H1 (cell line): ENCODE data around the gene RBM47. TPM values are rescaled to one million over a fixed set of nuclear protein-coding genes. Genes with fewer than 3 reads are reported as not detected.

ENCODE experiments used
- CTCF ChIA-PET: fragments of 300-600 bp; sonication (Branson Sonifier 250); formaldehyde crosslinking; loops from one replicate; lab custom pipeline; 2021; ENCODE audit not compliant: partially characterized antibody; lab: Charles Lee
- POLR2A ChIA-PET: fragments of 300-600 bp; sonication (Branson Sonifier 250); formaldehyde crosslinking; loops from one replicate; lab custom pipeline; 2021; ENCODE audit warnings: inconsistent platforms; ENCODE audit not compliant: partially characterized antibody; lab: Charles Lee
- DNase-seq, 2 experiments: peaks; one replicate each; pipeline versions ENCODE4 v3.0.0 to v3.0.0-alpha.2; 2010 to 2022; ENCODE audit warnings: low spot score in 2 of 2, low read depth in 1 of 2, mixed read lengths in 1 of 2
- FAIRE-seq: peaks from 2 replicates; lab custom pipeline; 2011; peaks lifted over from hg19 to GRCh38; lab: Jason Lieb, UNC
- H2AFZ ChIP-seq: 2 replicates; pipeline ENCODE4 v1.8.1; 2012; ENCODE audit warnings: low read length, inconsistent platforms
- H2AK5ac ChIP-seq: 2 replicates; pipeline ENCODE4 v1.6.1; 2013; ENCODE audit warnings: low read depth, low read length
- H2BK120ac ChIP-seq: replicated peaks from 2 replicates; pipeline ENCODE3; 2013; ENCODE audit warnings: low read depth, low read length, inconsistent platforms
- H2BK12ac ChIP-seq: 2 replicates; pipeline ENCODE4 v1.6.1; 2013; ENCODE audit warnings: low read depth, low read length
- H2BK15ac ChIP-seq: 2 replicates; pipeline ENCODE4 v1.6.1; 2013; ENCODE audit warnings: low read length
- H2BK20ac ChIP-seq: 2 replicates; pipeline ENCODE4 v1.6.1; 2013; ENCODE audit warnings: low read length
- H2BK5ac ChIP-seq: 2 replicates; pipeline ENCODE4 v1.6.1; 2013; ENCODE audit warnings: low read depth, low read length
- H3K14ac ChIP-seq: 2 replicates; pipeline ENCODE4 v1.6.1; 2013; ENCODE audit warnings: inconsistent platforms; ENCODE audit not compliant: insufficient read length
- H3K18ac ChIP-seq: 2 replicates; pipeline ENCODE4 v1.6.1; 2013; ENCODE audit warnings: low read length; ENCODE audit errors: extremely low read depth
- H3K23ac ChIP-seq: 2 replicates; pipeline ENCODE4 v1.6.1; 2013; ENCODE audit warnings: inconsistent platforms; ENCODE audit not compliant: insufficient read length
- H3K23me2 ChIP-seq: 2 replicates; pipeline ENCODE4 v1.6.1; 2013; ENCODE audit warnings: low read depth, low read length
- H3K27ac ChIP-seq: 2 replicates; pipeline ENCODE4 v1.6.1; 2011; ENCODE audit warnings: low read depth, low read length, inconsistent platforms
- H3K27me3 ChIP-seq, 4 experiments: replicated peaks in 1 of 4; 1 replicate in 1 of 4; 2 replicates in 3 of 4; pipeline versions ENCODE4 v1.6.1 to v1.8.1; 2011 to 2013; ENCODE audit warnings: low read length in 3 of 4, mild to moderate bottlenecking in 3 of 4, inconsistent platforms in 2 of 4, mixed read lengths in 2 of 4, moderate library complexity in 1 of 4; ENCODE audit not compliant: control insufficient read depth in 3 of 4, insufficient read depth in 3 of 4; ENCODE audit errors: extremely low read depth in 1 of 4
- H3K36me3 ChIP-seq, 4 experiments: 2 replicates each; pipeline versions ENCODE4 v1.6.1 to v1.8.1; 2011 to 2013; ENCODE audit warnings: mild to moderate bottlenecking in 4 of 4, low read length in 3 of 4, moderate library complexity in 2 of 4, control low read depth in 1 of 4, inconsistent platforms in 1 of 4; ENCODE audit not compliant: insufficient read depth in 4 of 4, control insufficient read depth in 2 of 4
- H3K4ac ChIP-seq: replicated peaks from 2 replicates; pipeline ENCODE3; 2013; ENCODE audit warnings: low read length, low read depth, mixed read lengths, inconsistent platforms; ENCODE audit not compliant: insufficient read length
- H3K4me1 ChIP-seq, 4 experiments: replicated peaks in 1 of 4; 1 replicate in 1 of 4; 2 replicates in 3 of 4; pipeline versions ENCODE4 v1.6.1 to v1.8.1; 2011 to 2013; ENCODE audit warnings: low read length in 3 of 4, inconsistent platforms in 2 of 4, mixed read lengths in 1 of 4; ENCODE audit not compliant: insufficient read depth in 4 of 4, control insufficient read depth in 3 of 4
- H3K4me2 ChIP-seq, 2 experiments: 2 replicates each; pipeline versions ENCODE4 v1.6.1 to v1.8.1; 2011 to 2013; ENCODE audit warnings: low read depth in 2 of 2, low read length in 2 of 2, control low read depth in 1 of 2, inconsistent platforms in 1 of 2, mild to moderate bottlenecking in 1 of 2; ENCODE audit not compliant: insufficient read depth in 1 of 2
- H3K4me3 ChIP-seq, 4 experiments: fragments of 200-600, 300-600 bp in 1 of 4; sonication (generic), shearing (Covaris generic), sonication (Bioruptor Twin) in 1 of 4; 2 replicates each; pipeline versions ENCODE4 v1.5.1 to v1.8.1; 2011 to 2016; ENCODE audit warnings: low read length in 4 of 4, low read depth in 3 of 4, control low read depth in 2 of 4, inconsistent platforms in 2 of 4, mild to moderate bottlenecking in 2 of 4, mixed read lengths in 1 of 4, moderate library complexity in 1 of 4; ENCODE audit not compliant: insufficient read depth in 2 of 4; ENCODE audit errors: extremely low read depth in 1 of 4
- H3K56ac ChIP-seq: replicated peaks from 2 replicates; pipeline ENCODE3; 2013; ENCODE audit warnings: low read depth, mild to moderate bottlenecking, mixed read lengths, low read length, inconsistent platforms; ENCODE audit not compliant: insufficient read length
- H3K79me1 ChIP-seq: 2 replicates; pipeline ENCODE4 v1.6.1; 2013; ENCODE audit warnings: low read depth, low read length, control low read depth
- H3K79me2 ChIP-seq, 2 experiments: 2 replicates each; pipeline versions ENCODE4 v1.6.1 to v1.8.1; 2012 to 2013; ENCODE audit warnings: low read length in 2 of 2, mild to moderate bottlenecking in 2 of 2, inconsistent platforms in 1 of 2; ENCODE audit not compliant: insufficient read depth in 2 of 2, control insufficient read depth in 1 of 2
- H3K9ac ChIP-seq, 4 experiments: replicated peaks in 1 of 4; 1 replicate in 1 of 4; 2 replicates in 3 of 4; pipeline versions ENCODE4 v1.6.1 to v1.8.1; 2011 to 2013; ENCODE audit warnings: low read depth in 3 of 4, low read length in 3 of 4, control low read depth in 2 of 4, mild to moderate bottlenecking in 2 of 4, moderate library complexity in 2 of 4, inconsistent platforms in 1 of 4; ENCODE audit errors: extremely low read depth in 1 of 4
- H3K9me3 ChIP-seq, 2 experiments: 2 replicates each; pipeline versions ENCODE4 v1.6.1 to v1.8.1; 2012 to 2013; ENCODE audit warnings: mild to moderate bottlenecking in 2 of 2, moderate library complexity in 2 of 2, control low read depth in 1 of 2, inconsistent platforms in 1 of 2, low read depth in 1 of 2, low read length in 1 of 2, mixed read lengths in 1 of 2; ENCODE audit not compliant: insufficient read depth in 2 of 2
- H4K20me1 ChIP-seq, 2 experiments: replicated peaks in 1 of 2; 2 replicates each; pipeline versions ENCODE3 to v1.8.1; 2011 to 2013; ENCODE audit warnings: inconsistent platforms in 2 of 2, low read length in 2 of 2, mild to moderate bottlenecking in 1 of 2; ENCODE audit not compliant: insufficient read depth in 2 of 2, control insufficient read depth in 1 of 2
- H4K5ac ChIP-seq: 2 replicates; pipeline ENCODE4 v1.6.1; 2013; ENCODE audit warnings: low read length, low read depth, mixed read lengths, inconsistent platforms; ENCODE audit not compliant: insufficient read length
- H4K8ac ChIP-seq: 2 replicates; pipeline ENCODE4 v1.8.0; 2013; ENCODE audit warnings: mild to moderate bottlenecking, moderate library complexity, low read length, inconsistent platforms; ENCODE audit not compliant: insufficient read depth; ENCODE audit errors: extremely low read depth
- H4K91ac ChIP-seq: replicated peaks from 2 replicates; pipeline ENCODE3; 2013; ENCODE audit warnings: low read length, mixed read lengths, inconsistent platforms; ENCODE audit not compliant: insufficient read length
- CEBPB ChIP-seq: IDR thresholded peaks from 2 replicates; pipeline ENCODE4 v1.6.1; 2012; ENCODE audit warnings: low read depth, low read length
- CREB1 ChIP-seq: IDR thresholded peaks from 2 replicates; pipeline ENCODE4 v1.6.1; 2012; ENCODE audit warnings: inconsistent platforms
- CTBP2 ChIP-seq: IDR thresholded peaks from 2 replicates; pipeline ENCODE4 v1.7.0; 2011; ENCODE audit warnings: borderline replicate concordance, mild to moderate bottlenecking, moderate library complexity, mixed read lengths, low read length; ENCODE audit not compliant: insufficient read depth, insufficient read length
- HDAC2 ChIP-seq, 2 experiments: fragments of 300-600 bp in 1 of 2; sonication (generic) in 1 of 2; IDR thresholded peaks; 2 replicates each; pipeline ENCODE4 v1.6.1; 2011 to 2012; ENCODE audit warnings: low read depth in 2 of 2, low read length in 2 of 2, mild to moderate bottlenecking in 2 of 2, moderate library complexity in 2 of 2, borderline replicate concordance in 1 of 2, inconsistent platforms in 1 of 2
- KDM4A ChIP-seq: IDR thresholded peaks from one replicate; pipeline ENCODE4 v1.7.1; 2012; ENCODE audit warnings: low read depth, mild to moderate bottlenecking, moderate library complexity, low read length, inconsistent platforms; ENCODE audit not compliant: severe bottlenecking
- RXRA ChIP-seq: IDR thresholded peaks from 2 replicates; pipeline ENCODE4 v1.6.1; 2011; ENCODE audit warnings: low read depth, mild to moderate bottlenecking, low read length, moderate library complexity; ENCODE audit not compliant: insufficient read depth
- TAF1 ChIP-seq: IDR thresholded peaks from 2 replicates; pipeline ENCODE4 v1.6.1; 2011; ENCODE audit warnings: mild to moderate bottlenecking, low read depth, low read length
- ZNF274 ChIP-seq: IDR thresholded peaks from 2 replicates; pipeline ENCODE4 v1.7.0; 2012; ENCODE audit warnings: low read length, borderline replicate concordance; ENCODE audit errors: extremely low read depth
- WGBS, 2 experiments: shearing (Covaris generic) in 1 of 2; methylation state at CpG; one replicate each; pipeline versions ENCODE4 v1.1.6 to v1.1.7; 2013 to 2015; ENCODE audit warnings: low lambda C conversion rate in 2 of 2, mixed read lengths in 2 of 2, inconsistent platforms in 1 of 2, low coverage in 1 of 2, missing lambda C conversion rate in 1 of 2; ENCODE audit not compliant: insufficient replicate concordance in 2 of 2, insufficient coverage in 1 of 2, insufficient read length in 1 of 2; ENCODE audit errors: extremely low coverage in 1 of 2, missing lambda C conversion rate in 1 of 2; 5-methylcytosine and 5-hydroxymethylcytosine counted together
- polyA plus RNA-seq, 7 experiments: library from polyadenylated mRNA; depleted of rRNA in 3 of 7; stranded (reverse) in 5 of 7; unstranded in 2 of 7; fragments of >200 nt in 5 of 7; fragments of 200-250 nt in 2 of 7; gene quantifications; 1 replicate in 5 of 7; 2 replicates in 1 of 7; 4 replicates in 1 of 7; pipeline versions ENCODE4 v1.2.1 to v1.2.3, GENCODE V29; 2011 to 2013; ENCODE audit warnings: missing spikeins in 2 of 7, mixed read lengths in 2 of 7
- total RNA-seq: library from RNA; stranded (reverse); fragmentation: NEBNext Ultra II Directional; extraction: Animal tissue kit (Norgen Biotek cat#: 25700); gene quantifications from 2 replicates; pipeline ENCODE4 v1.2.1, GENCODE V29; 2021
- TF ChIP-seq, protein P1 (sequence below): IDR thresholded peaks from 2 replicates; pipeline ENCODE4 v1.6.1; 2012; ENCODE audit warnings: low read length, inconsistent platforms

RBM47 gene
- total and polyA plus RNA-seq, 2 of the 8 experiments (the other 6 are each of a cell fraction or from before 2014, with no cell fraction given) = 42.8 to 78.9 TPM

DNA sequence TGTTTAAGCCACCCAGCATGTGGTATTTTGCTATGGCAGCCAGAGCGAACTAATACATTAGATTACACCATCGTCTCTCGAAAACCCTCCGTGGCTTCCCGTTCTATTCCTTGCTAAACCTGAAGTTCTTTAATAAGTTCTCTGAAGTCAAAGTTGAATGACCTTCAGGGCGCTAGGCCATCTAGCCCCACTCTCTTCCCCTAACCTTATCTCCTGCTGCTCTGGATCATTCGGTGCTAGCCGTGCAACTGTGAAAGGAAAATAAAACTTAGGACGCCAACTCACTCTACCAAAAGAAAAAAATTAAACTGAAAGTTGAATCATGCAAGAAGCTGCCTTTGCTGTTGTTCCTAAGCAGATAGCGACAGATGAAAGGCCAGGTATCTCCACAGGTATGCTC is 254.6 kb downstream of the RBM47 start:
- H4K8ac ChIP-seq = no peak overlapping the region
- no peak overlapping the region for H2BK20ac ChIP-seq
- no peak for TF ChIP-seq CTBP2
- TF ChIP-seq KDM4A = no peak
- TF ChIP-seq, protein P1, sequence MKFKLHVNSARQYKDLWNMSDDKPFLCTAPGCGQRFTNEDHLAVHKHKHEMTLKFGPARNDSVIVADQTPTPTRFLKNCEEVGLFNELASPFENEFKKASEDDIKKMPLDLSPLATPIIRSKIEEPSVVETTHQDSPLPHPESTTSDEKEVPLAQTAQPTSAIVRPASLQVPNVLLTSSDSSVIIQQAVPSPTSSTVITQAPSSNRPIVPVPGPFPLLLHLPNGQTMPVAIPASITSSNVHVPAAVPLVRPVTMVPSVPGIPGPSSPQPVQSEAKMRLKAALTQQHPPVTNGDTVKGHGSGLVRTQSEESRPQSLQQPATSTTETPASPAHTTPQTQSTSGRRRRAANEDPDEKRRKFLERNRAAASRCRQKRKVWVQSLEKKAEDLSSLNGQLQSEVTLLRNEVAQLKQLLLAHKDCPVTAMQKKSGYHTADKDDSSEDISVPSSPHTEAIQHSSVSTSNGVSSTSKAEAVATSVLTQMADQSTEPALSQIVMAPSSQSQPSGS = no peak
- TF ChIP-seq HDAC2 (IDR thresholded peaks at IDR 0.05; ENCODE audit: borderline replicate concordance in 1 of 2, low read depth in 2 of 2, low read length in 2 of 2) = no peak
- TF ChIP-seq CEBPB = no peak
- no peak for TF ChIP-seq TAF1
- TF ChIP-seq RXRA = no peak
- TF ChIP-seq ZNF274 = no peak
- TF ChIP-seq CREB1 = no peak
- no peak overlapping the region for H2BK15ac ChIP-seq
- WGBS, 2 experiments = 90% methylated on average over 10 of the region's 10 CpGs; no CpG with 5 or more reads in 1 of the 2 experiments
- H3K9me3 ChIP-seq = no peaks in the 10 kb centered on the region
- no peaks in the 10 kb centered on the region for H3K27me3 ChIP-seq
- H3K18ac ChIP-seq = no peak overlapping the region
- H3K79me2 ChIP-seq = no peaks in the 10 kb centered on the region
- no peak for DNase-seq
- H3K27ac ChIP-seq = no peak overlapping the region
- no peak overlapping the region for H3K9ac ChIP-seq
- peaks cover 0 to 8% (median 2%) of the 10 kb centered on the region in 4 experiments; a peak in 1 of 7 replicates for H3K4me1 ChIP-seq
- ChIA-PET POLR2A (interaction anchor here (1.2 kb wide), 1 partner anchor 11 kb away, joined by 3 read pairs; no protein-coding TSS in a partner anchor), CTCF (no interaction called here)
- H2BK12ac ChIP-seq = no peak overlapping the region
- no peak overlapping the region for H3K14ac ChIP-seq
- no peak overlapping the region for H2BK120ac ChIP-seq
- H3K36me3 ChIP-seq = no peaks in the 10 kb centered on the region
- H3K4ac ChIP-seq = no peak overlapping the region
- no peaks in the 10 kb centered on the region for H3K23me2 ChIP-seq
- no peak for FAIRE-seq
- no peaks in the 10 kb centered on the region for H4K20me1 ChIP-seq
- H2AK5ac ChIP-seq = no peak overlapping the region
- no peak overlapping the region for H3K56ac ChIP-seq
- H3K4me2 ChIP-seq = no peak overlapping the region
- H2BK5ac ChIP-seq = no peak overlapping the region
- no peak overlapping the region for H3K23ac ChIP-seq
- no peak overlapping the region for H4K91ac ChIP-seq
- no peak overlapping the region for H2AFZ ChIP-seq
- no peak overlapping the region for H3K4me3 ChIP-seq
- no peaks in the 10 kb centered on the region for H3K79me1 ChIP-seq
- H4K5ac ChIP-seq = no peak overlapping the region
